GM04503 (cell line): ENCODE results near the gene HSPB6.

Source experiments
- DNase-seq: peaks from one replicate; pipeline ENCODE4 v3.0.0-alpha.2; 2012; ENCODE audit warnings: low read depth

The HSPB6 gene

DNA sequence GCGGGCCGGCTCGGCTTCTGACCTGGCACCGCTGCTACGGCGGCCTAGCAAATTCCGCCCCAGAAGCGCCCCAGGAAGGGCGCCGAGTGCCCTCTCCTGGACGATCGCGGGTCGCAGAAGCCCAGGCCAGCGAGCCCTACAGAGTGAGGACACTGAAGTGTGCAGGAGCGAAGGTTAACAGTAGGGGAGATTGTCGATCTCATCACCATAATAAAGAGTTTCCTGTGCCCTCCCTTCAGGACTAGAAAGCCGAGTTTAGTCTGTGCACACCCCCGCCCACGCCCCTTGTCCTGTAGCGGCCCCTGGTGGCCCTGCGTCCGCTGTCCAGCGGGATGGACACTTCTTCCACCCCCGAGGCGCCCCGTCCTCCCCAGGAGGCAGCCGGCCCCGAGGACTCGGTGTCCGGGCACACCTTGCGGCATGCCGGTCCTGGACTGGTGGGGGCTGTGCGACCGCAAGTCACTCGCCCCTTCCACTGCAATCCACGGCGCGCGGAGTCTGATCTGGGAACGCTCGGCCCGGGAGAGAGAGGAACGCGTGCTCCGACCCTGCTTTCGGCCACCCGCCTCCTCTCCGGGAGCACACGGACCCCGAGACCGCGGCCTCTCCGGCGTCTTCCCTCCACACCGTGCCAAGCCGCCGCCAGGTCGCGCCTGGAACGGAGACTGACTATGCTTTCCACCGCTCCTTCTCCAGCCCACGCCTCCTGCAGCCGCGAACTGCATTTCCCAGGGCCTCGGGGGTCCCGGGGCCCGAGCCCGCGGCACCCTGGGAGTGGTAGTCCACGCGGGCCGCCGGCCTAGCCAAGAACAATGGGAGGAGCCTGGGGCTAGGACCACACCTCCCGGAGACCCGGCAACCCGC, 39.8 kb downstream of the HSPB6 start:
- DNase-seq: peak; percentile 67

DNA sequence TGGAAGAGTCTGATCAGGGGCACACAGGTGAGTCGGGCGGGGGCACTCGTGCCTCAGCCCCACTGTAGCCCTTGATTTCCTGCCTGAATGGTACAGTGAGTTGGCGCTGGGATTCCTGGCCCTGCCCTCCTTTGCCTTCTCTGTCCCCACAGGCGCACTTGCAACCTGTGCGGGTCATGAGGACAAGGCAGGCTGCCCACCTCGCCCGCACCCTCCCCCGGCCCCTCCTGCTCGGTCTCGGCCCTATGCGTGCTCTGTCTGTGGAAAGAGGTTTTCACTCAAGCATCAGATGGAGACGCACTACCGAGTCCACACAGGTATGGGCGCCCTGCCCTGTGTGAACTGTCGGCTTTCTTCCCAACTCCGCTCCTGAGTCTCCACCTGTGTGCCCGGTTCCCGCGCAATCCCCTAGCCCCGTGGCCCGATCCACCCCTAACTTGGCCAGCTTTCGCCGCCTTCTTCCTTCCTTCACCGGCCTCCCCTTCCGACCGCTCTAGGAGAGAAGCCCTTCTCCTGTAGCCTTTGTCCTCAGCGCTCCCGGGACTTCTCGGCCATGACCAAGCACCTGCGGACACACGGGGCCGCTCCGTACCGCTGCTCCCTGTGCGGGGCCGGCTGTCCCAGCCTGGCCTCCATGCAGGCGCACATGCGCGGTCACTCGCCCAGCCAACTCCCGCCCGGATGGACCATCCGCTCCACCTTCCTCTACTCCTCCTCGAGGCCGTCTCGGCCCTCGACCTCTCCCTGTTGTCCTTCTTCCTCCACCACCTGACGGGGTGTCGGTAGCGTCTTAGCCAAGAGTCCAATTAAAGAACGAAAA, 40.6 kb downstream of the HSPB6 start:
- no peak for DNase-seq

DNA sequence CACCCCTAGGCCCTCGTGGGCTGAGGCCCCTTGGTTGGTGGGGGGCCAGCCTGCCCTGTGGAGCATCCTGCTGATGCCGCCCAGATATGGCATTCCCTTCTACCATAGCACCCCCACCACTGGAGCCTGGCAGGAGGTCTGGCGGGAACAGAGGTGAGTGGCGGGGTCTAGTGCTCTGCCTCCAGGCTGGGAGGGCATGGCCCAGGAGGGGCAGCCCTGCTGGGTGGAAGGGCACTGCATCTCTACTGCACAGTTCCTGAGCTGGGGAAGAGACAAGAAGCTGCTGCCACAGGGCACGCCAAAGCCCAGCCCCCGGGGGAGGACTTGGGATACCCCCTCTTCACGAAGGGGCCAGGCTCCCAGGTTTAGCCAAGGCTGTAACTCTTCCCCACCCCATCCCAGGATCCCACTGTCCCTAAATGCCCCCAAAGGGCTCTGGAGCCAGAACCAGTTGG, 41.4 kb downstream of the HSPB6 start:
- no peak for DNase-seq

DNA sequence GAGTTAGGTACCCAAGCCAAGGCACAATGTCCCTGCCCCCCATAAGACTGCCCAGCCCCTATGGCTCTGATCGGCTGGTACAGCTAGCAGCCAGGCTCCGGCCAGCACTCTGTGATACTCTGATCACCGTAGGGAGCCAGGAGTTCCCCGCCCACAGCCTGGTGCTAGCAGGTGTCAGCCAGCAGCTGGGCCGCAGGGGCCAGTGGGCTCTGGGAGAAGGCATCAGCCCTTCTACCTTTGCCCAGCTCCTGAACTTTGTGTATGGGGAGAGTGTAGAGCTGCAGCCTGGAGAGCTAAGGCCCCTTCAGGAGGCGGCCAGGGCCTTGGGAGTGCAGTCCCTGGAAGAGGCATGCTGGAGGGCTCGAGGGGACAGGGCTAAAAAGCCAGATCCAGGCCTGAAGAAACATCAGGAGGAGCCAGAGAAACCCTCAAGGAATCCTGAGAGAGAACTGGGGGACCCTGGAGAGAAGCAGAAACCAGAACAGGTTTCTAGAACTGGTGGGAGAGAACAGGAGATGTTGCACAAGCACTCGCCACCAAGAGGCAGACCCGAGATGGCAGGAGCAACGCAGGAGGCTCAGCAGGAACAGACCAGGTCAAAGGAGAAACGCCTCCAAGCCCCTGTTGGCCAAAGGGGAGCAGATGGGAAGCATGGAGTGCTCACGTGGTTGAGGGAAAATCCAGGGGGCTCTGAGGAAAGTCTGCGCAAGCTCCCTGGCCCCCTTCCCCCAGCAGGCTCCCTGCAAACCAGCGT, 42.1 kb downstream of the HSPB6 start:
- no peak for DNase-seq

DNA sequence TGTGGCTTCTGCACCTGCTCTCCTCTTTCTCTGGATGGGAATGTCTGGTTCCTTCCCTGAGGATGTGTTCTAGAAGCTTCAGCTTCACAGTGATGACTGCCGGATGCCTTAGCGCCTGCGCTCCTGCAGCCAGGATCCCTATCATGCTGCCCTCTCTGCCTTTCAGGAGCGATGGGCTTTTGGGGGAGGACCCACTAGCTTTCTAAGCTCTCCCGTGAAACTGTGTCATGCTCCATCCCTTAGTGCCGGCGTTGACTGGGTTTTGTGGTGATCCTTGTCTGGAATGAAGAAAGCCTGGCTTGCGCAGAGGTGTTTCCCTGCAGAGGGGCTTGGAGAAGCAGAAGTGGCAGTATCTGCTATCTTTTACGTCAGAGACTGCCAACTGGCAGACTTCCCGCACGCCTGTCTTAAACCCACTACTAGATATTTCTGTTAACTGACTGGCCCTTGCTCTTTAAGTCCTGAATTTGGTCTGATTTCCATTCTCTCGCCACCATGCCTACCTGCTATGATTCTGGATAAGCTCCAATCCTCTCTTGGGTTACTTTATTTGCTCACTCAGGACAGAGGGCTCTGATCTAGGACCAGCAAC, 42.8 kb downstream of the HSPB6 start:
- no peak for DNase-seq

DNA sequence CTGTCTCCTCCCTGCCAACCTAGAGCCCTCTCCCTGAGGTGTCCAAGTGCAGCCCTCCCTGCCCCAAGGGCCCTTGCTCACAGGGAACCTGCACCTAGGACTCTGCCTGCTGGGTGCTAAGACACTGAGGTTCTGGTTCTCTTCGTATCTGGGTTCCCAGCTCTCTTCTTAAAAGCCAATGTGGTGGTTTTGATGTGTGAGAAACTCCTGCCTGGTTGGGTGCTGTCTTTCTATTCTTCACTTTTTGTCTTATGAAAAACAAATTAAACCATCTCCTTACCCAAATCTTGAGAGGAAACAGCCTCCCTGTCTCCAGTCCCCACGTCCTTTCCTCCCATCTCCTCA, 43.4 kb downstream of the HSPB6 start:
- DNase-seq: no peak

DNA sequence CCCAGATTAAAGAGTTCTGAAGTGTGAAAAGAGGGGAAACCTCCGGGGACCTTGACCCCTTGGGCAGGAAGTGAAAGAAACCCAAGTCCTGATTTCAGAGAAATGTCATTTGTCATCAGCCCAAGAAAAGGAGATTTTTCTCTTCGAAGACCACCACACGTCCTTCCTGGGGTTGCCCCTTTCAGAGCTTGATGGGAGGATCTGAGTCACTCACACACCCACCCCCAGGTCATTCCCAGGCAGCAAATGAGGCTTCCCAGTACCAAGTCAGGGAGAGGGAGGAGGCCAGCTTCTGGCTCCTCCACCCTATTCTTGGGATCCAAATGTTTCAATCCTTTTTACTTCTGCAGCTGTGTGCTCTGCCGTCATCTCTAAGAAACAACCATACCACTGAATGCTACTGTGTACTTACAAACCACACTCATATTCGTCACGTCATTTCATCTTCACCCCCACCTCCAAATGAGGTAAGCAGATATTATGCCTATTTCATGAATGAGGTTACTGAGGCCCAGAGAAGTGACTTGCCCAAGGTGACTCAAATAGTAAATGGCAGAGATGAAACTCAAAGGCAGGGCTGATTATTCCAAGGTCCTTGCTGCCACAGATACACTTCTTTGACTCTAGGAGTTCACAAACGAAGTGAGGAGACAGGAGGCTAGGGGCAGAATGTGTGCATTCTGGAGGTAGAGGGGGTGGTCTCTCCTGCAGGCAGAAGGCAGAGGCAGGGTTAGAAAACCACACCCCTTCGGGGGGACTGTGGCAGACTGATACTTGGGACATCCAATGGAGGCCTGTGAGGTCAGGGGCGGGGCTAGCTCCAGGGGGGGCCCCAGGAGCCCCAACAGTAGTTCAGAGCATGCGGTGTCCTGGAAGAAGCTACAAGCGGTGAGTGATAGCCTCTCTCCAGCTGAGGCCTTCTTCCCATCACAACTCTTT, 44.0 kb downstream of the HSPB6 start:
- DNase-seq: no peak

DNA sequence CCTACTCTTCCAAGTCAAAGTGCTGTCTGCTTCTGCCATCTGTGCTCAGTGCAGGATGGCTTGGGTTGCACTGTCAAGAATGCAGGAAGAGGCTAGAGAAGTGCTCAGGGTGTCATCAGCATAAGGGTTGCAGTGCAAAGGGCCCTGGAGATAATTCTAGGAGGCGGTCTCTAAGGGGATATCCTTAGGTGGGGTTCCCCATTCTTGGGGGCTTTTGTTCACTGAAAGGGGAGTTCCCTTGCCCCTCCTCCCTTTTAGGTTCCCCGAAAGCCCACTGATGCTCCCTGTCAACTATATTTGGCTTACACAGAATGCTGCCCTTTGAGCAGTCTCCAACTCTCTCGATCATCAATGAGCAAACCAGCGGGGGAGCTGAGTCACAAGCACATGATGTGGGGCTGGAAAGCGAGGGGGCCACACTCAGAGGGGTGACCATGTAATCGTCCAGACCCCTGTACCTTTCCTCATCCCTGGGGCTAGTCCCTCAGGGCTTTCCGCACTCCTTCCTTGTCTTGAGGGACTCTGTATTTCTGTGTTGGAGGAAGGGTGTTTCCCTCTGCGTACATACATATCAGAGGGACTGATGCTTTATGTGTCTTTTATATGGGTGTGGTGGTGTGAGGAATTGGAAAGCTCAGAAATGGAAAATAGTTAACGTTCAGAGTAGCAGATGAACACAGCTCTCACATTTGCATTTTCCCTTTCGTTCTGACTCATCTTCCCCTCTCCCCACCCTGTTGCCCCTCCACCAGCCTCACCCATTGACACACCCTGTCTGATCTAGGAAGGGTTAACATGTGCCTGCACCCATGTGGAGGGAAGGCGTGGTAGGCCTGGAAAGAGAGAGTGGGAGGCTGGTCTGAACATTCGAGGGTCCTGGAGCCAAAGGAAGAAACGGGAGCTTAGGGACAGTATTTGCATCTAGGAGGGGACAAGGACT, 45.8 kb downstream of the HSPB6 start:
- DNase-seq: no peak

DNA sequence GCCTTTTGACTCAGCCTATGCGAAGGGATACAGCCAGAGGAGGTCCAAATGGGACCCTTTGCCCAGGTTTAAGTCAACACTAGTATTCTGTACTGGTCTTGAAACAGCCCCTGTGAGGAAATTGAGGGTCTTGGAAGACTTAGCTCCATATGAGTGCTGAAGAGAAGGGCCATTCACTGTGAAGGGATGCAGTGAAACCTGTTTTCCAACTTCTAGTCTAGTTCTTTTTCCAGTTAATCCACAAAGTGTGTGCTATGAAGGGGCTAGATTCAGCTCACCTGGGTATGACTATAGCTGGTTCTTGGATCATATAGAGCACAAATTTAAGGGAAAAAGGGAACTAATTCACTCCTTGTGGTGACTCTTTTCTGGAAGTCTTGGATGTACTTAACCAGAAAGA, 48.4 kb downstream of the HSPB6 start:
- no peak for DNase-seq
